Stimulated activated CD4-positive, alpha-beta T cell treated with anti-CD3 and anti-CD28 coated beads, Interleukin-15, amount 100 ng/mL, for 24 hours (primary cell): Measurements from ENCODE around the gene RIPK1.

Source experiments
- DNase-seq: peaks from one replicate; pipeline ENCODE4 v3.0.0-alpha.2; 2020

The RIPK1 gene

GRCh38 chr6:3086282-3086946, 18.1 kb downstream of the RIPK1 start:
- DNase-seq = no peak

- DNase-seq = no peak
These were observed 20.2 kb downstream of the RIPK1 start for GRCh38 chr6:3088446-3088845.

- DNase-seq = no peak
These were observed 20.7 kb downstream of the RIPK1 start for GRCh38 chr6:3088968-3089367.

GRCh38 chr6:3090013-3090412, 21.7 kb downstream of the RIPK1 start:
- no peak for DNase-seq

- DNase-seq = no peak
These were observed 26.5 kb downstream of the RIPK1 start for GRCh38 chr6:3094815-3095214.

- DNase-seq = no peak
These were observed 34.6 kb downstream of the RIPK1 start for GRCh38 chr6:3102875-3103274.

GRCh38 chr6:3108746-3109414, 40.6 kb downstream of the RIPK1 start:
- no peak for DNase-seq

GRCh38 chr6:3109761-3110160, 41.5 kb downstream of the RIPK1 start:
- no peak for DNase-seq

GRCh38 chr6:3114377-3114776, 46.1 kb downstream of the RIPK1 start:
- no peak for DNase-seq

- no peak for DNase-seq
These were observed 49.6 kb downstream of the RIPK1 start for GRCh38 chr6:3117912-3118352.

GRCh38 chr6:3118353-3119039, 50.2 kb downstream of the RIPK1 start, which contains the start of gene BPHL:
Gene BPHL (plus strand): TSS chr6:3118711. CDS start chr6:3118741, 30 bp downstream.
- peak; percentile 100 for DNase-seq

GRCh38 chr6:3119040-3119723, 50.9 kb downstream of the RIPK1 start:
- DNase-seq = no peak

GRCh38 chr6:3120765-3121089, 52.4 kb downstream of the RIPK1 start:
- no peak for DNase-seq

- DNase-seq = no peak
These were observed 54.5 kb downstream of the RIPK1 start for GRCh38 chr6:3122823-3123182.

- DNase-seq = no peak
These were observed 56.4 kb downstream of the RIPK1 start for GRCh38 chr6:3124667-3125066.

GRCh38 chr6:3125815-3126214, 57.5 kb downstream of the RIPK1 start:
- no peak for DNase-seq

- DNase-seq = no peak
These were observed 60.2 kb downstream of the RIPK1 start for GRCh38 chr6:3128356-3129108.

- no peak for DNase-seq
These were observed 63.4 kb downstream of the RIPK1 start for GRCh38 chr6:3131695-3132094.

- no peak for DNase-seq
These were observed 65.2 kb downstream of the RIPK1 start for GRCh38 chr6:3133515-3133914.

- DNase-seq = no peak
These were observed 67.5 kb downstream of the RIPK1 start for GRCh38 chr6:3135668-3136291.

- DNase-seq = no peak
These were observed 68.2 kb downstream of the RIPK1 start for GRCh38 chr6:3136292-3137011.
